ENCODE data around the gene GLT1D1.
A peak's percentile ranks its signal among the peaks of the same experiment; 100 is the strongest.
"Not testable (repeated sequence)": the region's sequence is repeated elsewhere in the genome, so short reads cannot be mapped to it uniquely, and the experiment has no call there.

GLT1D1 gene

GRCh38 chr12:128852885-128853599, at the start of gene GLT1D1:
Gene GLT1D1, plus strand, starts transcription at chr12:128853478. Its CDS starts 104 bp downstream, at chr12:128853582.
- DNase-seq = no peak

DNA sequence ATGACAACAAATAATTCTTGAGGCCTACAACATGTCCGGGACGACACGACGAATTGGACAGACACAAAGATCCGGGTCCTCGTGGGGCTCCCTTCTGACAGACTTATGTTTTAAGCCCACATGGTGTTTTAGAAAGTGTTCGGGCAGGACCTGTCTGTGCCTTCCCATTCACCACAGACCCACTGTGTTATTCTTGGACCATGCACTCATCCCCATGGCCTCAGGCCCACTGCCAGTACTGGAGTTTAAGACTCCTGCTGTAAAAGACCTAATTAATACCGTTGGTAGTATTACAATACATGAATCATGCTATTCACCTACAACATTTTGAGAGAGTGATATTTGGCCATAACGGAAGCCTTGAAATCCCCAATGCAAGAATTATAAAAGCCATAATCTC, 49.5 kb upstream of the GLT1D1 start:
- no peak for DNase-seq

DNA sequence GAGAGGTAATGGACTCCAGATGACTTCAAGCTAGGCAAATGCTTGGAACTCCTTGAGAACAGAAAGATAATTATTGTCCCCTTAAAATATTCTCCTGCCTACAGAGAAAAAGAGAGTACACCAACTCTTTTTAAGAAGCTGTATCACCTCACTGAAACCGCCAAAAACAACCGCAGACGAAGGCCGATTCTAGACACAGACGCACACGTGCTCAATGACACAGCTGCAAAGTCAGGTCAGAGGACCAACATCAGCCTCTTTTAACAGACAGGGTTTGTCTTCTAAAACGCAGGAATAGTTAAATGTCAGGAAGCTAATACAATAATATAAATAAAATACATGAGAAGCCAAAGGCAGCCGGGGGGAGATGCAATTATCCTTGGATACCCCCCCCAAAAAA, 48.5 kb upstream of the GLT1D1 start:
- no peak for DNase-seq

DNA sequence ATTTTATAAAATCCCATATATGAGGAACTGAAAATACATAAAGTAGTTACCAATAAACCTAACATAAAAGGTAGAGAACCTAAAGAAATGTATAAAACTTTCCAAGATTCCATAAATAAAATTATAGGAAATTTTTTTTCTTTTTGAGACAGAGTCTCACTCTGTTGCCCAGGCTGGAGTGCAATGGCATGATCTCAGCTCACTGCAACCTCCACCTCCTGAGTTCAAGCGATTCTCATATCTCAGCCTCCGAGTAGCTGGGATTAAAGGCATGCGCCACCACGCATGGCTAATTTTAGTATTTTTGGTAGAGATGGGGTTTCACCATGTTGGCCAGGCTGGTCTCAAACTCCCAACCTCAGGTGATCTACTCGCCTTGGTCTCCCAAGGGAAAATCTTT, 47.9 kb upstream of the GLT1D1 start:
- DNase-seq = not testable (repeated sequence)

DNA sequence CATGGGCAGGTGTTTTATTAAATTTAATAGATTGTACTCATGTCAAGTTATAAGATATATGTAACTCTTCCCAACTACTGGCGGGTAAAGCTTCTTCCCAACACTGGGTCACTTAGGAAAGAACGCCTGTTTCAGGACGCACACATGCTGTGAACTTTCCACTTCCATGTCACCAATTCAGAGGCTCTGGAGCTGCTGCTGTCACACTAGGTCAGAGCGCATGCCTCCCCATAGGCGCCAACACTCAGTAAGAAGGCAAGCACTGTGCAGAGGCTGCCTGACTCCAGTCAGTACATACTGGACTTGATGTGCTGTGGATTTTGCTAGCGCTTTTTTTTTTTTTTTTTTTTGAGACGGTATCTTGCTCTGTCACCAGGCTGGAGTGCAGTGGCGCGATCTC, 46.7 kb upstream of the GLT1D1 start:
- no peak for DNase-seq

DNA sequence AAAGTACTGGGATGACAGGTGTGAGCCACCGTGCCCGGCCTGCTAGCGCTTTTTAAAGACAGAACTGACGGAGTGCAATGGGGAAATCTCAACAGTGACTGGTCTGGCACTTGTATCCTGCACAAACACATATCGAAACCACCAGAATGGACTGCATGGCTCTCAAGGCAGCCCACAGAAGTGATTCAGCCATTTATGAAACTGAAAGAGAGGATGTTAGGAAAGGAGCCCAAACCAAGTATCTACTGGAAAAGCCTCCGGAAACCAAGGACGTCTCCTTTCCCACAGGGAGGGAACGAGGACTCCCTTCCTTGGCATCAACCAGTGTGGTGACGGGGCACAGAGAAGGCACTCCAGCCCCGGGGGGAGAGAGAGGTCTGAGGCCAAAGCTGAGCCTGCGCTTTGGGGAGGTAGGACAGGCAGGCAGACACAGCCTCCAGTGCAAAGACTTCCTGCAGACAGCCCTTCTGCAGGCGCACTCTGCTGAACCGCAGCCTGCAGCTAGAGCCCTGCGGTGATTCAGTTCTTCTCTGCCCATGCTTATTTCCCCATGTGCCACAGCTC, 46.0 kb upstream of the GLT1D1 start:
- DNase-seq = no peak

- DNase-seq = no peak
Observed at GRCh38 chr12:128808651-128809050, 44.6 kb upstream of the GLT1D1 start.

GRCh38 chr12:128810182-128811127, 42.8 kb upstream of the GLT1D1 start:
- no peak for DNase-seq

DNA sequence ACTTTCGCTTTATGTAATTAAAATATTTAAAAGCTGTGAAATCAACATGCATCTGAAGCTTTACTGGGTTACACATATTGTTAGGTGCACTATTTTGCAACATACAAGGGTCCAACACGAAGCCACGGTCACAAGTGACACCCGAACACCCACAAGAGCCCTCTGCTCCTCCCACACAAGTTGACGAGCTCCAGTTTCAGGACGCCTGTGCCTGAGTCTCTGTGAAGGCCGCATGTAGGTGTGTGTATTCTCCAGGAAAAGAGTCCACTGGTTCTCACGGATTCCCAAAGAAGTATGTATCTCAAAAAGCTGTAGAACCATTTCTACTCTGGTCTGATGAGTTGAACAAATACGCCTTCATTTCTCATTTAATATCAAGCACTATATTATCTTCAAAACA, 41.5 kb upstream of the GLT1D1 start:
- no peak for DNase-seq

DNA sequence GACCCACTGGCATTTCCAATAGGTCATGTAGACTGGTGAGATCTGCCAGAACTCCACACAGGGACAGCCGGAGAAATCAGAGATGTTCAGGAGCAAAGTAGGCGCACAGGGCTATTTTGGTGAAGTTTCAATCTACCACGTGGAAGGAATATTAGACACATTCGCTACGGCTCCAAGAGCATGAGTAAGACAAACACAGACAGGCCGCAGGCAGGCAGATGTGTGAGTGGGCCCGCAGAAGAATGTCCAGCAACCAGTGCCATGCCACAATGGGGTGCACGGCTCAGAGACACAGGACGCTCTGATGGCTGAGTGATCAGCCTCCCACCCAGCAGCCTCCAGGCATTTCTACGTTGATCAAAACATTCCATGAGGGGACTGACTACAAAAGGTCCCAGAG, 39.9 kb upstream of the GLT1D1 start:
- no peak for DNase-seq

DNA sequence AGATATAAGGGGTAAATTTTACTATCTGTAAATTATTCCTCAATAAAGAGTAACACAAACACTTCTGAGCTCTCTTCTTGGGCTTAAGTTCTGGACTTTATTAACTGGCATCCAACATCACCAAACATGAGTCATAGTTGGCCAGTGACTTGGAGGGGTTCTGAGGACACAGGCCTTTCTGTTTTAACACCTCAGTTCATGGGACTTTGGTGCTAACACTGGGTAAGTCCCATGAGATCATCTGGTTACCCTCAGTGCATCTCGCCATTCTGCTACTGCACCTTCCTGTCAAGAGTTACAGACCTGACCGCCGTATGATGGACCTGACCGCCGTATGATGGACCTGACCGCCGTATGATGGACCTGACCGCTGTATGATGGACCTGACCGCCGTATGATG, 39.4 kb upstream of the GLT1D1 start:
- DNase-seq = no peak

- no peak for DNase-seq
Observed at GRCh38 chr12:128814411-128815261, 38.6 kb upstream of the GLT1D1 start.

DNA sequence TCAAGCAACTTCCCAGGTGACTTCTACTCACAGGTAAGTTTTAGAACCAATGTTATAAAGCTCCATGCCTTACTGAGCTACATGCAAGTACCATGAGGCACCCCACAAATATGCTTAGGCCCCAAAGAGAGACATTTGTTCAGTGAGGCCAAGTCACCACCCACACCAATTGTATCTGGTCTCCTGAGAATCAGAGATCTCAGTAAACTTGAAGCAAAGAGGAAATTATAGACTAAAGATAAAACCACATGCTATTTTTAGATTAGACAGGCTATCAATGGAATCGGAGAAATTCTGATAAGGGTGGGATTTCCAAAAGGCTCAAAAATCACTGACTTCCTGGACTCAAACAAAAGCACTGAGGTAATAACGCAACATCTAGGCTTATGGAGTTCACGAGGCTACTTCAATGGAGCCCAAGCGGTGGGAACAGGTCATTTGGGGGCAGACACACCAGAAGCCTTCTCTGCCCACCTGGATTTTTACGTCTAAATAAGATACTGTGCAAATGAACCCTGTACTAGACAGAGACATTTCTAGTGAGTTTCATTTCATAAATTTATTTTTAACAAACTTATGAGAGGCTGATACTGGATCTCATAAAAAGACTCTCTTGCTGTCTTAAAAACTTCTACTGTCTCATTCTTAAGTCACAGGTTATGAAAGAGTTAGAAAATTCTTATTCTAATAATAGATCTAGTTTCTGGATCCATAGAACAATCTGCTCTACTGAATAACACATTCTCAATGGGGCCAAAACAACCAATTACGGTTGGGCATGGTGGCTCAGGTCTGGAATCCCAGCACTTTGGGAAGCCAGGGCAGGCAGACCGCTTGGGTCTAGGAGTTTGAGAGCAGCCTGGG, 37.3 kb upstream of the GLT1D1 start:
- no peak for DNase-seq

- DNase-seq = no peak
Observed at GRCh38 chr12:128816643-128816920, 36.7 kb upstream of the GLT1D1 start.

GRCh38 chr12:128817111-128818015, 35.9 kb upstream of the GLT1D1 start:
- DNase-seq = peak; percentile 2

GRCh38 chr12:128818065-128819022, 34.9 kb upstream of the GLT1D1 start:
- DNase-seq = no peak

- DNase-seq = no peak
Observed at GRCh38 chr12:128819293-128820144, 33.8 kb upstream of the GLT1D1 start.

- DNase-seq = no peak
Observed at GRCh38 chr12:128820253-128820652, 33.0 kb upstream of the GLT1D1 start.
